Measurements from ENCODE around the gene SLC6A20. TPM values are rescaled to one million over a fixed set of nuclear protein-coding genes. Genes with fewer than 3 reads are reported as not detected.

The SLC6A20 gene
- total RNA-seq: 1.7 TPM in 1 of 2 replicates, not detected in the other

GRCh38 chr3:45795882-45796765 lies at the start of gene SLC6A20:
Gene SLC6A20 (minus strand): TSS chr3:45796536. CDS start chr3:45796419, 117 bp downstream.

GRCh38 chr3:45841757-45842491 lies 45.6 kb upstream of the SLC6A20 start, which contains the start of gene LZTFL1:
Gene LZTFL1 (minus strand): TSS chr3:45842119. CDS start chr3:45841991, 128 bp downstream.

Other genes with a start within 250 kb of the SLC6A20 start
- 13.5 and 15.8 TPM in 2 replicates for gene LIMD1, start 201.8 kb downstream of the SLC6A20 start, total RNA-seq
- gene SACM1L, start 107.1 kb downstream of the SLC6A20 start, total RNA-seq: 22.2 TPM in 2 replicates
- gene LZTFL1, start 45.6 kb upstream of the SLC6A20 start, total RNA-seq: 5.1 and 11.7 TPM in 2 replicates
- not detected in 2 replicates for gene CCR9, start 90.0 kb upstream of the SLC6A20 start, total RNA-seq
- gene CXCR6, start 146.9 kb upstream of the SLC6A20 start, total RNA-seq: not detected in 2 replicates
- 10.4 and 12.5 TPM in 2 replicates for gene FYCO1, start 199.3 kb upstream of the SLC6A20 start, total RNA-seq
- under 0.01 TPM in 1 of 2 replicates, not detected in the other for gene XCR1, start 230.9 kb upstream of the SLC6A20 start, total RNA-seq